ENCODE data around the gene SLC16A3. TPM values are rescaled to one million over a fixed set of nuclear protein-coding genes. Genes with fewer than 3 reads are reported as not detected.

The SLC16A3 gene
- total RNA-seq, 2 experiments from 2014 or later: 93.2 to 157 TPM

- peaks cover 22% of the 10 kb centered on the region for H3K36me3 Mint-ChIP-seq (ENCODE audit: low read depth)
- ChIA-PET POLR2A (interaction anchor here (2.1 kb wide), 1 partner anchor 17 kb away, joined by 12 read pairs; no protein-coding TSS in a partner anchor), CTCF (interaction anchor here (1.0 kb wide), 1 partner anchor 23 kb away, joined by 3 read pairs; no protein-coding TSS in a partner anchor)
- no peak overlapping the region for H3K27ac Mint-ChIP-seq
- ATAC-seq (no peak), DNase-seq (no peak)
- H3K9me3 Mint-ChIP-seq (ENCODE audit: low read depth): no peaks in the 10 kb centered on the region
- H3K4me1 Mint-ChIP-seq: peaks cover 23% of the 10 kb centered on the region
- no peak overlapping the region for H3K4me3 Mint-ChIP-seq
- H3K27me3 Mint-ChIP-seq: no peaks in the 10 kb centered on the region
- intact Hi-C loops (cut with DNase I, micrococcal nuclease): no loop called here
Measured at GRCh38 chr17:82275326-82275725, 46.5 kb downstream of the SLC16A3 start.

- DNase-seq: no peak
- peaks cover 7% of the 10 kb centered on the region for H3K36me3 Mint-ChIP-seq (ENCODE audit: low read depth)
- no peaks in the 10 kb centered on the region for H3K27me3 Mint-ChIP-seq
- no peak overlapping the region for H3K27ac Mint-ChIP-seq
- CTCF ChIA-PET: no interaction called here
- no peak overlapping the region for H3K4me3 Mint-ChIP-seq
- intact Hi-C loops (cut with DNase I, micrococcal nuclease): no loop called here
- H3K9me3 Mint-ChIP-seq (ENCODE audit: low read depth): no peaks in the 10 kb centered on the region
- no peak for ATAC-seq
- POLR2A ChIA-PET: interaction anchor here (2.1 kb wide), 1 partner anchor 15 kb away, joined by 12 read pairs; no protein-coding TSS in a partner anchor
- peaks cover 16% of the 10 kb centered on the region for H3K4me1 Mint-ChIP-seq
Measured at GRCh38 chr17:82276938-82277337, 48.1 kb downstream of the SLC16A3 start.

- no peak overlapping the region for H3K27ac Mint-ChIP-seq
- DNase-seq (no peak), ATAC-seq (no peak)
- POLR2A ChIA-PET: no interaction called here
- CTCF ChIA-PET: interaction anchor here (0.6 kb wide), 1 partner anchor 49 kb away, joined by 3 read pairs; no protein-coding TSS in a partner anchor
- no peaks in the 10 kb centered on the region for H3K36me3 Mint-ChIP-seq (ENCODE audit: low read depth)
- H3K4me3 Mint-ChIP-seq: no peak overlapping the region
- intact Hi-C loops (cut with DNase I, micrococcal nuclease): no loop called here
- no peaks in the 10 kb centered on the region for H3K27me3 Mint-ChIP-seq
- H3K4me1 Mint-ChIP-seq: peaks cover 16% of the 10 kb centered on the region
- no peaks in the 10 kb centered on the region for H3K9me3 Mint-ChIP-seq (ENCODE audit: low read depth)
Measured at GRCh38 chr17:82277851-82278250, 49.0 kb downstream of the SLC16A3 start.

- no peak for ATAC-seq
- no peaks in the 10 kb centered on the region for H3K9me3 Mint-ChIP-seq (ENCODE audit: low read depth)
- peaks cover 20% of the 10 kb centered on the region for H3K4me1 Mint-ChIP-seq
- H3K36me3 Mint-ChIP-seq (ENCODE audit: low read depth): no peaks in the 10 kb centered on the region
- ChIA-PET CTCF (interaction anchor here (0.6 kb wide), 1 partner anchor 48 kb away, joined by 3 read pairs; no protein-coding TSS in a partner anchor), POLR2A (no interaction called here)
- H3K4me3 Mint-ChIP-seq: no peak overlapping the region
- no peak overlapping the region for H3K27ac Mint-ChIP-seq
- H3K27me3 Mint-ChIP-seq: no peaks in the 10 kb centered on the region
- DNase-seq: no peak
- intact Hi-C loops (cut with DNase I, micrococcal nuclease): no loop called here
Measured at GRCh38 chr17:82278308-82278707, 49.5 kb downstream of the SLC16A3 start.

- ChIA-PET CTCF (no interaction called here), POLR2A (interaction anchor here (0.6 kb wide), 1 partner anchor 341 kb away, joined by 3 read pairs; no protein-coding TSS in a partner anchor)
- intact Hi-C loops (cut with DNase I, micrococcal nuclease): no loop called here
- DNase-seq (no peak), ATAC-seq (no peak)
- H3K4me3 Mint-ChIP-seq: no peak overlapping the region
- H3K9me3 Mint-ChIP-seq (ENCODE audit: low read depth): no peaks in the 10 kb centered on the region
- H3K36me3 Mint-ChIP-seq (ENCODE audit: low read depth): no peaks in the 10 kb centered on the region
- peaks cover 26% of the 10 kb centered on the region for H3K4me1 Mint-ChIP-seq
- H3K27ac Mint-ChIP-seq: no peak overlapping the region
- no peaks in the 10 kb centered on the region for H3K27me3 Mint-ChIP-seq
Measured at GRCh38 chr17:82278786-82279391, 50.0 kb downstream of the SLC16A3 start.

GRCh38 chr17:82280537-82280936 is 51.7 kb downstream of the SLC16A3 start:
- Mint-ChIP-seq H3K9me3 (ENCODE audit: low read depth) (no peaks in the 10 kb centered on the region), H3K36me3 (ENCODE audit: low read depth) (no peaks in the 10 kb centered on the region), H3K4me3 (no peak overlapping the region), H3K4me1 (peaks cover 27% of the 10 kb centered on the region), H3K27me3 (no peaks in the 10 kb centered on the region), H3K27ac (no peak overlapping the region)
- POLR2A ChIA-PET: no interaction called here
- no peak for DNase-seq
- CTCF ChIA-PET: interaction anchor here (0.7 kb wide), 1 partner anchor 85 kb away, joined by 3 read pairs; no protein-coding TSS in a partner anchor
- no peak for ATAC-seq
- intact Hi-C loops (cut with DNase I, micrococcal nuclease): no loop called here

DNA sequence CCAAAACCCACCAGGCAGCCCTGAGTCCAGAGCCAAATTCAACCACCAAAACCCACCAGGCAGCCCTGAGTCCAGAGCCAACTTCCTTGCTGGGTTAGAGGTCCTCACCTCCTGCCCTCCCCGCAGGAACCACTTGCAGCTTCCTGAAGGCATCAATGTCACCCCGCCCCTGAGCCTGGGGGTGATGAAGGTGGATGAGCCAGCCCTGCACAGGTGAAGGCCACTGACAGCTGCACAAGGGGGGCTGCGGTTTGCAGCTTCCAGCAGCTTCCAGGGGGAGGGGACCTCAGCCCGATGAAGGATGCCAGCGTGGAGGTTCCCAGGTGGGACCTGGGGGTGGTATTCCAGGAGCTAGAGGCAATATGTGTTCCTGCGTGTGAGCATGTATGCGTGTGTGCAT is 52.2 kb downstream of the SLC16A3 start:
- Mint-ChIP-seq H3K27ac (no peak overlapping the region), H3K4me3 (no peak overlapping the region), H3K4me1 (peaks cover 27% of the 10 kb centered on the region), H3K9me3 (ENCODE audit: low read depth) (no peaks in the 10 kb centered on the region), H3K27me3 (no peaks in the 10 kb centered on the region), H3K36me3 (ENCODE audit: low read depth) (no peaks in the 10 kb centered on the region)
- ChIA-PET CTCF (no interaction called here), POLR2A (no interaction called here)
- intact Hi-C loops (cut with DNase I, micrococcal nuclease): no loop called here
- DNase-seq (no peak), ATAC-seq (no peak)

DNA sequence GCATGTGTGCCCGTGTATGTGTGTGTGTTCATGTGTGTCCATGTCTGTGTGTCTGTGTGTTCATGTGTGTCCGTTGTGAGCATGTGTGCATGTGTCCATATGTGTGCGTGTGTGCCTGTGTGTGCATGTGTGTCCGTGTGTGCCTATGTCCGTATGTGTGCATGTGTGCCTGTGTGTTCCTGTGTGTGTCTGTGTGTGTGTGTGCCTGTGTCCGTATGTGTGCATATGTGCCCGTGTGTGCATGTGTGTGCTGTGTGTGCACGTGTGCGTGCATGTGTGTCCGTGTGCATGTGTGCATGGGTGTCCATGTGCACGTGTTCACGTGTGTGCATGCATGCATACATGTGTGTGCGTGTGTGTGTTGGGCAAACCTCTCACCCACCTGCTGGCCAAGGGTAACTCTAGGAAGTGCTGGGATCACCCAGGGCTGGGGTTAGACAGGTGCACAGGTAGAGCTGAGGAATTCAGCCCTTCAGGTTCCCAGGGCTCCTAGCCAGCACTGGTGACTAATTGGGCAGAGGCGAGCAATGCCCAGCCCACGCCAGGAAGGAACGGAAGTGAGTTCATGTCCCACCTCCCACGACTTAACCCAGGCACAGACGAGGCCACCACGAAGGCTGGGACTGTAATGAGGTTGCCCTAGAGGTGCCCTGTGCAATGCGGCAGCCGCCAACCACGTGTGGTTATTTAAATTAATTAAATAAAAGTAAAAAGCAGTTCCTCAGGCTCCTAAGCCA is 52.8 kb downstream of the SLC16A3 start:
- CTCF ChIA-PET: interaction anchor here (1.0 to 1.7 kb wide), 4 partner anchors 11 to 44 kb away, joined by 3 to 6 read pairs (median 4); no protein-coding TSS in a partner anchor
- peak; percentile 73 for ATAC-seq

DNA sequence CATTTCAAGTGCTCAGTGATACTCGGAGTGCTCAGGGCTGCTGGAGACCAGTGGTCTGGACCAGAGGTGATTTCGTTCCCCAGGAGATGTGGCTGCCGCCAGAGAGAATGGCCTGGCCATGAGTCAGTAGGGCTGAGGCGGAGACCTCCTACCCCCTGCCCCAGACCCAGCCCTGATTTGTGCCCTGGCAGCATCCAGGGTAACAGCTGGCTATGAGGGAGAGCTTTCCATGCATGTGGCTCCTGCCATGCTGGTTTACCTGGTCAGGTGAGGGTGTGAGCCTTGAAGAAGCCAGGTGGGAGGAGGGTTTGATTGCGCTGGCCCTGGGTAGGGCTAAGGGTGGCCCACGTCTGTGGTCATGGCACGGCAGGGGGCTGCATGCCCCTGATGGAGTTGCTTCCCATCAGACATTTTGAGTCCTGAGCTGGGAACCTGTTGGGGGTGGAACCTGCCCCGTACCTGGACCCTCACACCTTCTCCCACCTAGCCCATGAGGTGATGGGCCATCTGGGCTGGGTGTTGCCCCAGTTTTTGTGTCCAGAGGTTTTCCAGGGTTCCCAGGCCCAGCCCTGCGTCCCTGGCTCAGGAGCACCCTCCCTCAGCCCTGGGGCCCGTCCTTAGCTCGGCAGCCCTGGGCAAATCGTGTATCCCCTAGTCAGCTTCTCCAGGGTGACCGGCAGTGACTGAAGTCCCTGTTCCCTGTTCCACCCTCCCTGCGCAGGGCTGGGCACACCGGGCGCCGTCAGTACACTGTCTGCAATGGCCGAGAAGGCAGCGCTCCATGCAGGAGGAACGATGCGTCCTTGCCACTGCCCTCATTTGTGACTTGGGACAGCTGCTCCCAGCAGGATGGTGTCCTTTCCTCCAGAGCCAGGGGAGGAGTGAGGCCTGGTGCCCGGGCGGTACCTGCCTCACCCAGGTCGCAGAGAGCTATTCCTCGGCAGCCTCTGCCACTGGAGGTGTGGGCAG is 53.7 kb downstream of the SLC16A3 start:
- Mint-ChIP-seq H3K27ac (no peak overlapping the region), H3K4me1 (peaks cover 36% of the 10 kb centered on the region), H3K36me3 (ENCODE audit: low read depth) (no peaks in the 10 kb centered on the region), H3K4me3 (no peak overlapping the region), H3K9me3 (ENCODE audit: low read depth) (no peaks in the 10 kb centered on the region), H3K27me3 (no peaks in the 10 kb centered on the region)
- ATAC-seq (peak; percentile 6), DNase-seq (no peak)
- POLR2A ChIA-PET: interaction anchor here (0.7 to 2.0 kb wide), 8 partner anchors 9 to 35 kb away, joined by 3 to 12 read pairs (median 4); partner anchors contain the start of genes CD7 and CSNK1D
- intact Hi-C loops (cut with DNase I, micrococcal nuclease): no loop called here
- CTCF ChIA-PET: interaction anchor here (1.0 to 1.7 kb wide), 6 partner anchors 10 to 71 kb away, joined by 3 to 7 read pairs (median 4); no protein-coding TSS in a partner anchor

More for the DNA sequence above, 52.8 kb downstream of the SLC16A3 start:
- H3K4me3 Mint-ChIP-seq: peak overlapping the region; percentile 7
- H3K27me3 Mint-ChIP-seq: no peaks in the 10 kb centered on the region
- H3K9me3 Mint-ChIP-seq (ENCODE audit: low read depth): no peaks in the 10 kb centered on the region
- POLR2A ChIA-PET: interaction anchor here (2.0 kb wide), 1 partner anchor 16 kb away, joined by 7 read pairs; no protein-coding TSS in a partner anchor
- H3K4me1 Mint-ChIP-seq: peaks cover 27% of the 10 kb centered on the region
- no peak overlapping the region for H3K27ac Mint-ChIP-seq
- intact Hi-C loops (cut with DNase I, micrococcal nuclease): no loop called here
- no peaks in the 10 kb centered on the region for H3K36me3 Mint-ChIP-seq (ENCODE audit: low read depth)
- peak; percentile 79 for DNase-seq

GRCh38 chr17:82283208-82283749 is 54.4 kb downstream of the SLC16A3 start:
- no peaks in the 10 kb centered on the region for H3K27me3 Mint-ChIP-seq
- no peak overlapping the region for H3K4me3 Mint-ChIP-seq
- H3K9me3 Mint-ChIP-seq (ENCODE audit: low read depth): no peaks in the 10 kb centered on the region
- ChIA-PET CTCF (interaction anchor here (0.7 to 1.7 kb wide), 6 partner anchors 14 to 71 kb away, joined by 3 to 7 read pairs (median 4); no protein-coding TSS in a partner anchor), POLR2A (interaction anchor here (0.7 to 2.0 kb wide), 8 partner anchors 9 to 34 kb away, joined by 3 to 12 read pairs (median 4); partner anchors contain the start of genes CD7 and CSNK1D)
- peak; percentile 87 for DNase-seq
- no peaks in the 10 kb centered on the region for H3K36me3 Mint-ChIP-seq (ENCODE audit: low read depth)
- peak; percentile 93 for ATAC-seq
- peaks cover 43% of the 10 kb centered on the region for H3K4me1 Mint-ChIP-seq
- intact Hi-C loops (cut with DNase I, micrococcal nuclease): no loop called here
- H3K27ac Mint-ChIP-seq: peak overlapping the region; percentile 77

Measured in activated CD4-positive, alpha-beta T cell treated with anti-CD3 and anti-CD28 coated beads for 36 hours (primary cell).